GM12892 (cell line): ENCODE measurements around the gene IQCK.

ENCODE experiments used
- POLR2A ChIP-seq: IDR thresholded peaks from 2 replicates; pipeline ENCODE4 v1.6.1; 2011; ENCODE audit warnings: low read depth, low read length, control low read depth
- POLR2AphosphoS5 ChIP-seq: IDR thresholded peaks from 2 replicates; pipeline ENCODE4 v1.6.1; 2011; ENCODE audit warnings: low read depth, low read length, control low read depth
- TAF1 ChIP-seq: IDR thresholded peaks from 2 replicates; pipeline ENCODE4 v1.6.1; 2011; ENCODE audit warnings: low read depth, mild to moderate bottlenecking, control low read depth, low read length, borderline replicate concordance

DNA sequence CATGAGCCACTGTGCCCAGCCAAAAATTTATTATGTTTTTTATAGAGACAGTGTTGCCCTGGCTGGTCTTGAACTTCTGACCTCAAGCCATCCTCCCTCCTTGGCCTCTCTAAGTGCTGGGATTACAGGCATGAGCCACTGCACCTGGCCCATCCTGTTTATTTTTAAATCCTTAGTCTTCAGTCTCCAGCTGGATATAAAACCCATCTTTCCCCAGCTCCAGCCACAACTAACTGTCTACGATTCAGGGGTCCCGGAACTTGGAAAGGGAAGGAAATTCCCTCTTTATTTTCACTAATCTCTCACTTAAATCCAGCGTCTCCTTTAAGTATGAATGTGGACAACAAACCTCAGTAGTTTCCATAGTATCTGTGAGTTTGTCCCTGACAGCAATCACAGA lies 62.2 kb downstream of the IQCK start:
- TF ChIP-seq POLR2A: no peak
- no peak for TF ChIP-seq POLR2AphosphoS5
- TF ChIP-seq TAF1: no peak
